Measurements from ENCODE around the gene CCDC180. TPM values are rescaled to one million over a fixed set of nuclear protein-coding genes. Genes with fewer than 3 reads are reported as not detected.

The CCDC180 gene
- total RNA-seq, 1 experiment from 2014 or later = 7.9 TPM

DNA sequence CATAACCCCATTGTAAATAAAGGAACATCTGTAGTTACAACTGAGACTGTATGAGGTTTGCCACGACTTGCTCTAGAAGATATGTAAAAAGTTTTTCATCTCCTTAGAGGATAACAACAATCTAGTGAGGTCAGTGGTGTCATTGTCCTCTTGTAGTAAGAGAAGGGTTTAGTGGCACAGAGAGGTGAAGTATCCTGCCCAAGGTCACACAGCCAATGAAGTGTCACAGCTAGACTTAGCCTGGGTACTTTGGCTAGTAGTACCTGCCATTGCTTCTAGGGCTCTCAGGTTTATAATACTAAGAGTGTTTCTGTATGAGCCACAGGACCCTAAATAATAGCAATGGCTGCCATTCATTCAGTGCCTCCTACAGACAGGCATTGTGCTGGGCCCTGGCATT, 13.8 kb downstream of the CCDC180 start:
- Histone ChIP-seq H3K9me3 (ENCODE audit: control insufficient read depth in 1 of 2, insufficient read depth in 1 of 2, low read depth in 1 of 2, low read length in 2 of 2) (no peaks in the 10 kb centered on the region), H3K27ac (ENCODE audit: low read depth, low read length) (no peak overlapping the region), H3K4me1 (ENCODE audit: control insufficient read depth in 1 of 2, insufficient read depth in 2 of 2, low read length in 2 of 2) (no peaks in the 10 kb centered on the region), H4K20me1 (ENCODE audit: insufficient read depth) (no peaks in the 10 kb centered on the region), H3K36me3 (ENCODE audit: control insufficient read depth in 1 of 2, insufficient read depth in 2 of 2, low read length in 2 of 2) (peaks cover 0 to 3% of the 10 kb centered on the region in 2 experiments; a peak in 2 of 4 replicates), H3K4me2 (ENCODE audit: low read length) (no peak overlapping the region), H3K9ac (ENCODE audit: low read length) (no peak overlapping the region), H3K27me3 (ENCODE audit: insufficient read depth, low read length) (no peaks in the 10 kb centered on the region), H3K4me3 (replicated peaks in 1 of 2; ENCODE audit: low read depth in 1 of 2, low read length in 2 of 2) (no peak overlapping the region), H3K79me2 (ENCODE audit: insufficient read depth, low read length) (no peaks in the 10 kb centered on the region), H2AFZ (ENCODE audit: low read depth, low read length, poor library complexity, severe bottlenecking) (no peak overlapping the region), H3K9me2 (ENCODE audit: insufficient read depth) (no peaks in the 10 kb centered on the region)
- ChIA-PET POLR2A (no interaction called here), CTCF (no interaction called here), RAD21 (ENCODE audit: low non-redundant PET in 1 of 2, low total read pairs in 2 of 2, uncharacterized antibody in 2 of 2, unreplicated experiment in 2 of 2) (no interaction called here)
- BruUV-seq (replicated peaks) = no TSS peak
- ATAC-seq (no peak), DNase-seq (ENCODE audit: low read depth, low spot score) (no peak)
- intact Hi-C loops (cut with micrococcal nuclease) = no loop called here
- TF ChIP-seq RAD21 (IDR thresholded peaks at IDR 0.05; ENCODE audit: low read depth) (no peak), CEBPB (IDR thresholded peaks at IDR 0.05; ENCODE audit: low read depth) (no peak), EGR1 (IDR thresholded peaks at IDR 0.05; ENCODE audit: low read depth) (no peak), YY1 (IDR thresholded peaks at IDR 0.05; ENCODE audit: extremely low read depth, insufficient replicate concordance, low read depth, low read length) (no peak), EZH2 (IDR thresholded peaks at IDR 0.05) (no peak), ZNF274 (IDR thresholded peaks at IDR 0.05; ENCODE audit: low read depth, low read length) (no peak), FOSL1 (IDR thresholded peaks at IDR 0.05; ENCODE audit: low read depth) (no peak)
- TF ChIP-seq, protein P1, sequence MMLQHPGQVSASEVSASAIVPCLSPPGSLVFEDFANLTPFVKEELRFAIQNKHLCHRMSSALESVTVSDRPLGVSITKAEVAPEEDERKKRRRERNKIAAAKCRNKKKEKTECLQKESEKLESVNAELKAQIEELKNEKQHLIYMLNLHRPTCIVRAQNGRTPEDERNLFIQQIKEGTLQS (IDR thresholded peaks at IDR 0.05) = no peak

DNA sequence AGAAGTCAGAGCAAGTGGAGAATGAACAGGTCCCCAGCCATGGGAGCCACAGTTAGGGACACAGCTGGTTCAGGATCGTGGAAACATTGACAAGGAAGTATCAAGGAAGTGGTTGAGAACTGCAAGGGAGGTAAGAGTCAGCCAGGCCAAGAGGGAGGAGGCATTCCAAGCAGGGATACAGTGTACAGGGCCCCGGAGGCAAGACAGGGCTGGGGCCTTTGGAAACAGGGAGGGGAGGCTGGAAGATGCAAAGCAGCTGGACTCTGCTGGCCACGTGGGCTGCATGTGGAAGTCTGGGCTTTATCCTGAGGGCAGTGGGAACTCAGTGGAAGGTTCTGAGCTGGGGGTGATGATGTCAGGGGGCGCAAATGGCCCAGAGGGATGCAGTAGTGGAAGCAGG, 14.2 kb downstream of the CCDC180 start:
- no peaks in the 10 kb centered on the region for H3K27me3 ChIP-seq (ENCODE audit: insufficient read depth, low read length)
- no peaks in the 10 kb centered on the region for H3K79me2 ChIP-seq (ENCODE audit: insufficient read depth, low read length)
- no peak overlapping the region for H2AFZ ChIP-seq (ENCODE audit: low read depth, low read length, poor library complexity, severe bottlenecking)
- DNase-seq (ENCODE audit: low read depth, low spot score) (no peak), ATAC-seq (no peak)
- H3K4me3 ChIP-seq (replicated peaks in 1 of 2; ENCODE audit: low read depth in 1 of 2, low read length in 2 of 2) = no peak overlapping the region
- no peak overlapping the region for H3K4me2 ChIP-seq (ENCODE audit: low read length)
- no peak overlapping the region for H3K27ac ChIP-seq (ENCODE audit: low read depth, low read length)
- TF ChIP-seq SIN3A (IDR thresholded peaks at IDR 0.05; ENCODE audit: low read depth) = no peak
- no peak for TF ChIP-seq POLR2A (IDR thresholded peaks at IDR 0.05; ENCODE audit: borderline replicate concordance, extremely low read depth, insufficient read depth, insufficient read length)
- no peak for TF ChIP-seq CEBPB (IDR thresholded peaks at IDR 0.05; ENCODE audit: low read depth)
- TF ChIP-seq, protein P2, sequence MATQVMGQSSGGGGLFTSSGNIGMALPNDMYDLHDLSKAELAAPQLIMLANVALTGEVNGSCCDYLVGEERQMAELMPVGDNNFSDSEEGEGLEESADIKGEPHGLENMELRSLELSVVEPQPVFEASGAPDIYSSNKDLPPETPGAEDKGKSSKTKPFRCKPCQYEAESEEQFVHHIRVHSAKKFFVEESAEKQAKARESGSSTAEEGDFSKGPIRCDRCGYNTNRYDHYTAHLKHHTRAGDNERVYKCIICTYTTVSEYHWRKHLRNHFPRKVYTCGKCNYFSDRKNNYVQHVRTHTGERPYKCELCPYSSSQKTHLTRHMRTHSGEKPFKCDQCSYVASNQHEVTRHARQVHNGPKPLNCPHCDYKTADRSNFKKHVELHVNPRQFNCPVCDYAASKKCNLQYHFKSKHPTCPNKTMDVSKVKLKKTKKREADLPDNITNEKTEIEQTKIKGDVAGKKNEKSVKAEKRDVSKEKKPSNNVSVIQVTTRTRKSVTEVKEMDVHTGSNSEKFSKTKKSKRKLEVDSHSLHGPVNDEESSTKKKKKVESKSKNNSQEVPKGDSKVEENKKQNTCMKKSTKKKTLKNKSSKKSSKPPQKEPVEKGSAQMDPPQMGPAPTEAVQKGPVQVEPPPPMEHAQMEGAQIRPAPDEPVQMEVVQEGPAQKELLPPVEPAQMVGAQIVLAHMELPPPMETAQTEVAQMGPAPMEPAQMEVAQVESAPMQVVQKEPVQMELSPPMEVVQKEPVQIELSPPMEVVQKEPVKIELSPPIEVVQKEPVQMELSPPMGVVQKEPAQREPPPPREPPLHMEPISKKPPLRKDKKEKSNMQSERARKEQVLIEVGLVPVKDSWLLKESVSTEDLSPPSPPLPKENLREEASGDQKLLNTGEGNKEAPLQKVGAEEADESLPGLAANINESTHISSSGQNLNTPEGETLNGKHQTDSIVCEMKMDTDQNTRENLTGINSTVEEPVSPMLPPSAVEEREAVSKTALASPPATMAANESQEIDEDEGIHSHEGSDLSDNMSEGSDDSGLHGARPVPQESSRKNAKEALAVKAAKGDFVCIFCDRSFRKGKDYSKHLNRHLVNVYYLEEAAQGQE (IDR thresholded peaks at IDR 0.05; ENCODE audit: low read depth) = no peak
- no peak for TF ChIP-seq JUND (IDR thresholded peaks at IDR 0.05)
- TF ChIP-seq EGR1 (IDR thresholded peaks at IDR 0.05; ENCODE audit: low read depth) = no peak
- TF ChIP-seq POLR2AphosphoS5 (IDR thresholded peaks at IDR 0.05; ENCODE audit: low read depth, low read length) = no peak
- TF ChIP-seq, protein P3, sequence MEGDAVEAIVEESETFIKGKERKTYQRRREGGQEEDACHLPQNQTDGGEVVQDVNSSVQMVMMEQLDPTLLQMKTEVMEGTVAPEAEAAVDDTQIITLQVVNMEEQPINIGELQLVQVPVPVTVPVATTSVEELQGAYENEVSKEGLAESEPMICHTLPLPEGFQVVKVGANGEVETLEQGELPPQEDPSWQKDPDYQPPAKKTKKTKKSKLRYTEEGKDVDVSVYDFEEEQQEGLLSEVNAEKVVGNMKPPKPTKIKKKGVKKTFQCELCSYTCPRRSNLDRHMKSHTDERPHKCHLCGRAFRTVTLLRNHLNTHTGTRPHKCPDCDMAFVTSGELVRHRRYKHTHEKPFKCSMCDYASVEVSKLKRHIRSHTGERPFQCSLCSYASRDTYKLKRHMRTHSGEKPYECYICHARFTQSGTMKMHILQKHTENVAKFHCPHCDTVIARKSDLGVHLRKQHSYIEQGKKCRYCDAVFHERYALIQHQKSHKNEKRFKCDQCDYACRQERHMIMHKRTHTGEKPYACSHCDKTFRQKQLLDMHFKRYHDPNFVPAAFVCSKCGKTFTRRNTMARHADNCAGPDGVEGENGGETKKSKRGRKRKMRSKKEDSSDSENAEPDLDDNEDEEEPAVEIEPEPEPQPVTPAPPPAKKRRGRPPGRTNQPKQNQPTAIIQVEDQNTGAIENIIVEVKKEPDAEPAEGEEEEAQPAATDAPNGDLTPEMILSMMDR (IDR thresholded peaks at IDR 0.05 in 2 of 3, conservative IDR thresholded peaks at IDR 0.05 in 1 of 3; ENCODE audit: borderline replicate concordance in 1 of 3, insufficient read depth in 1 of 3, low read depth in 2 of 3, low read length in 2 of 3) = no peak
- TF ChIP-seq, protein P1 (IDR thresholded peaks at IDR 0.05) = no peak
- TF ChIP-seq FOSL1 (IDR thresholded peaks at IDR 0.05; ENCODE audit: low read depth) = no peak
- no peak for TF ChIP-seq SP1 (IDR thresholded peaks at IDR 0.05; ENCODE audit: low read depth)
- no peak for TF ChIP-seq ZFX (IDR thresholded peaks at IDR 0.05)
- TF ChIP-seq RAD21 (IDR thresholded peaks at IDR 0.05; ENCODE audit: low read depth) = no peak
- peaks cover 0 to 3% of the 10 kb centered on the region in 2 experiments; a peak in 2 of 4 replicates for H3K36me3 ChIP-seq (ENCODE audit: control insufficient read depth in 1 of 2, insufficient read depth in 2 of 2, low read length in 2 of 2)
- no TSS peak for BruUV-seq (replicated peaks)
- no peaks in the 10 kb centered on the region for H3K9me2 ChIP-seq (ENCODE audit: insufficient read depth)
- intact Hi-C loops (cut with micrococcal nuclease) = no loop called here
- ChIA-PET RAD21 (ENCODE audit: low non-redundant PET in 1 of 2, low total read pairs in 2 of 2, uncharacterized antibody in 2 of 2, unreplicated experiment in 2 of 2) (no interaction called here), CTCF (no interaction called here), POLR2A (no interaction called here)
- no peaks in the 10 kb centered on the region for H3K9me3 ChIP-seq (ENCODE audit: control insufficient read depth in 1 of 2, insufficient read depth in 1 of 2, low read depth in 1 of 2, low read length in 2 of 2)
- no peaks in the 10 kb centered on the region for H3K4me1 ChIP-seq (ENCODE audit: control insufficient read depth in 1 of 2, insufficient read depth in 2 of 2, low read length in 2 of 2)
- H4K20me1 ChIP-seq (ENCODE audit: insufficient read depth) = no peaks in the 10 kb centered on the region
- H3K9ac ChIP-seq (ENCODE audit: low read length) = no peak overlapping the region

Measured in HCT116 (cell line).